WTC11 (cell line): ENCODE data around the gene SLC46A1.

ENCODE experiments used
- ESRRA ChIP-seq: sonication (generic); formaldehyde crosslinking; IDR thresholded peaks from 2 replicates; pipeline ENCODE4 v1.8.1; 2022; ENCODE audit warnings: mild to moderate bottlenecking, missing genetic modification reagents, borderline replicate concordance
- FOXJ3 ChIP-seq: sonication (generic); formaldehyde crosslinking; IDR thresholded peaks from 2 replicates; pipeline ENCODE4 v1.9.0; 2021; ENCODE audit warnings: missing genetic modification reagents, mild to moderate bottlenecking, borderline replicate concordance
- GTF2I ChIP-seq: fragments of 250-450 bp; sonication (Bioruptor Pico); conservative IDR thresholded peaks from 2 replicates; pipeline ENCODE4 v1.4.0; 2021; ENCODE audit warnings: mild to moderate bottlenecking
- NR2C2 ChIP-seq: sonication (generic); formaldehyde crosslinking; IDR thresholded peaks from 2 replicates; pipeline ENCODE4 v1.8.0; 2022; ENCODE audit warnings: mild to moderate bottlenecking, missing genetic modification reagents
- SOX15 ChIP-seq: fragments of 250-450 bp; sonication (Bioruptor Pico); IDR thresholded peaks from 2 replicates; pipeline ENCODE4 v1.9.0; 2021; ENCODE audit warnings: mild to moderate bottlenecking
- SP1 ChIP-seq: sonication (generic); formaldehyde crosslinking; conservative IDR thresholded peaks from 2 replicates; pipeline ENCODE4 v1.8.1; 2022; ENCODE audit warnings: missing genetic modification reagents
- TCF7 ChIP-seq: sonication (generic); formaldehyde crosslinking; IDR thresholded peaks from 2 replicates; pipeline ENCODE4 v1.8.0; 2022; ENCODE audit warnings: mild to moderate bottlenecking, low read depth, missing genetic modification reagents, moderate library complexity
- ZBTB21 ChIP-seq: sonication (generic); formaldehyde crosslinking; IDR thresholded peaks from 2 replicates; pipeline ENCODE4 v1.8.1; 2023; ENCODE audit warnings: mild to moderate bottlenecking, missing genetic modification reagents, borderline replicate concordance
- TF ChIP-seq, protein P1 (sequence below): sonication (generic); formaldehyde crosslinking; IDR thresholded peaks from 2 replicates; pipeline ENCODE4 v1.8.1; 2023; ENCODE audit warnings: mild to moderate bottlenecking, missing genetic modification reagents, moderate library complexity
- TF ChIP-seq, protein P2 (sequence below): fragments of 200-600 bp; IDR thresholded peaks from 2 replicates; pipeline ENCODE4 v1.8.0; 2022; ENCODE audit warnings: antibody characterized with exemption
- TF ChIP-seq, protein P3 (sequence below): sonication (generic); formaldehyde crosslinking; IDR thresholded peaks from 2 replicates; pipeline ENCODE4 v1.8.0; 2023; ENCODE audit warnings: mild to moderate bottlenecking, missing genetic modification reagents
- TF ChIP-seq, protein P4 (sequence below): sonication (generic); formaldehyde crosslinking; IDR thresholded peaks from 2 replicates; pipeline ENCODE4 v1.8.1; 2022; ENCODE audit warnings: mild to moderate bottlenecking, moderate library complexity, missing genetic modification reagents
- TF ChIP-seq, protein P5 (sequence below): sonication (generic); formaldehyde crosslinking; IDR thresholded peaks from 2 replicates; pipeline ENCODE4 v1.8.1; 2023; ENCODE audit warnings: mild to moderate bottlenecking, missing genetic modification reagents
- TF ChIP-seq, protein P6 (sequence below): sonication (generic); formaldehyde crosslinking; IDR thresholded peaks from 2 replicates; pipeline ENCODE4 v1.8.1; 2022; ENCODE audit warnings: low read depth, missing genetic modification reagents, borderline replicate concordance

DNA sequence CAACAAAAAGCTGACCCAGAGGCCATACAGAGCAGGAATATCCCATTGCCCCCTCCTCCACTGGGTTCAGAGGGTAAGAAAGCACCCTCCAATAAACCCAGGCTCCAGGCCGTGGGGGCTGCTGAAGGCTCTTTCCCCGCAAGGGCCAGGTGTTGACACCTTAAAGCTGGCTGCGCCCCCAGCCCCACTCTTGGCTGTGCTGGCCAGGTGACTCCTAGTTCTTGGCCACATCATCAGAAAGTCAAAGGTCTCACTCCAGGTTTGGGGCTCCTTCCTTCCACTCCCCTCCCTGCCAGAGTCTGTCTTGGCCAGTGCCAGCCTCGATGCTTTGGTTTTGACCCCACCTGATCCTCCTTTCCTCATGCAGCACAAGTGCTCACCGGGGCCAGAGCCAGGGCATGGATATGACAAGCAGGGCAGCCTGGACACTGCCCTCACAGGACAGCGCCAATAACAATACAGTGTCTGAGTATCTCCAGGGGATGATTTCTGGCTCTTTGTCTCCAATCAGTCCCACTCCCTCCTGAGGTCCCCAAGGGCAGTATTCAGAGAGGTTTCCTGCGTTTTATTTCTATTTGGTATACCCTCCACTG is 8.2 kb downstream of the SLC46A1 start:
- TF ChIP-seq, protein P1, sequence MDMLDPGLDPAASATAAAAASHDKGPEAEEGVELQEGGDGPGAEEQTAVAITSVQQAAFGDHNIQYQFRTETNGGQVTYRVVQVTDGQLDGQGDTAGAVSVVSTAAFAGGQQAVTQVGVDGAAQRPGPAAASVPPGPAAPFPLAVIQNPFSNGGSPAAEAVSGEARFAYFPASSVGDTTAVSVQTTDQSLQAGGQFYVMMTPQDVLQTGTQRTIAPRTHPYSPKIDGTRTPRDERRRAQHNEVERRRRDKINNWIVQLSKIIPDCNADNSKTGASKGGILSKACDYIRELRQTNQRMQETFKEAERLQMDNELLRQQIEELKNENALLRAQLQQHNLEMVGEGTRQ (CRISPR knock-in tag) = no peak
- TF ChIP-seq, protein P2, sequence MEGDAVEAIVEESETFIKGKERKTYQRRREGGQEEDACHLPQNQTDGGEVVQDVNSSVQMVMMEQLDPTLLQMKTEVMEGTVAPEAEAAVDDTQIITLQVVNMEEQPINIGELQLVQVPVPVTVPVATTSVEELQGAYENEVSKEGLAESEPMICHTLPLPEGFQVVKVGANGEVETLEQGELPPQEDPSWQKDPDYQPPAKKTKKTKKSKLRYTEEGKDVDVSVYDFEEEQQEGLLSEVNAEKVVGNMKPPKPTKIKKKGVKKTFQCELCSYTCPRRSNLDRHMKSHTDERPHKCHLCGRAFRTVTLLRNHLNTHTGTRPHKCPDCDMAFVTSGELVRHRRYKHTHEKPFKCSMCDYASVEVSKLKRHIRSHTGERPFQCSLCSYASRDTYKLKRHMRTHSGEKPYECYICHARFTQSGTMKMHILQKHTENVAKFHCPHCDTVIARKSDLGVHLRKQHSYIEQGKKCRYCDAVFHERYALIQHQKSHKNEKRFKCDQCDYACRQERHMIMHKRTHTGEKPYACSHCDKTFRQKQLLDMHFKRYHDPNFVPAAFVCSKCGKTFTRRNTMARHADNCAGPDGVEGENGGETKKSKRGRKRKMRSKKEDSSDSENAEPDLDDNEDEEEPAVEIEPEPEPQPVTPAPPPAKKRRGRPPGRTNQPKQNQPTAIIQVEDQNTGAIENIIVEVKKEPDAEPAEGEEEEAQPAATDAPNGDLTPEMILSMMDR = no peak
- TF ChIP-seq, protein P3, sequence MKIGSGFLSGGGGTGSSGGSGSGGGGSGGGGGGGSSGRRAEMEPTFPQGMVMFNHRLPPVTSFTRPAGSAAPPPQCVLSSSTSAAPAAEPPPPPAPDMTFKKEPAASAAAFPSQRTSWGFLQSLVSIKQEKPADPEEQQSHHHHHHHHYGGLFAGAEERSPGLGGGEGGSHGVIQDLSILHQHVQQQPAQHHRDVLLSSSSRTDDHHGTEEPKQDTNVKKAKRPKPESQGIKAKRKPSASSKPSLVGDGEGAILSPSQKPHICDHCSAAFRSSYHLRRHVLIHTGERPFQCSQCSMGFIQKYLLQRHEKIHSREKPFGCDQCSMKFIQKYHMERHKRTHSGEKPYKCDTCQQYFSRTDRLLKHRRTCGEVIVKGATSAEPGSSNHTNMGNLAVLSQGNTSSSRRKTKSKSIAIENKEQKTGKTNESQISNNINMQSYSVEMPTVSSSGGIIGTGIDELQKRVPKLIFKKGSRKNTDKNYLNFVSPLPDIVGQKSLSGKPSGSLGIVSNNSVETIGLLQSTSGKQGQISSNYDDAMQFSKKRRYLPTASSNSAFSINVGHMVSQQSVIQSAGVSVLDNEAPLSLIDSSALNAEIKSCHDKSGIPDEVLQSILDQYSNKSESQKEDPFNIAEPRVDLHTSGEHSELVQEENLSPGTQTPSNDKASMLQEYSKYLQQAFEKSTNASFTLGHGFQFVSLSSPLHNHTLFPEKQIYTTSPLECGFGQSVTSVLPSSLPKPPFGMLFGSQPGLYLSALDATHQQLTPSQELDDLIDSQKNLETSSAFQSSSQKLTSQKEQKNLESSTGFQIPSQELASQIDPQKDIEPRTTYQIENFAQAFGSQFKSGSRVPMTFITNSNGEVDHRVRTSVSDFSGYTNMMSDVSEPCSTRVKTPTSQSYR (CRISPR knock-in tag) = no peak
- TF ChIP-seq, protein P4, sequence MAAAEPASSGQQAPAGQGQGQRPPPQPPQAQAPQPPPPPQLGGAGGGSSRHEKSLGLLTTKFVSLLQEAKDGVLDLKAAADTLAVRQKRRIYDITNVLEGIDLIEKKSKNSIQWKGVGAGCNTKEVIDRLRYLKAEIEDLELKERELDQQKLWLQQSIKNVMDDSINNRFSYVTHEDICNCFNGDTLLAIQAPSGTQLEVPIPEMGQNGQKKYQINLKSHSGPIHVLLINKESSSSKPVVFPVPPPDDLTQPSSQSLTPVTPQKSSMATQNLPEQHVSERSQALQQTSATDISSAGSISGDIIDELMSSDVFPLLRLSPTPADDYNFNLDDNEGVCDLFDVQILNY (CRISPR knock-in tag) = no peak
- no peak for TF ChIP-seq SP1 (CRISPR knock-in tag)
- no peak for TF ChIP-seq ESRRA (CRISPR knock-in tag)
- no peak for TF ChIP-seq ZBTB21 (CRISPR knock-in tag)
- TF ChIP-seq FOXJ3 = no peak
- TF ChIP-seq, protein P5, sequence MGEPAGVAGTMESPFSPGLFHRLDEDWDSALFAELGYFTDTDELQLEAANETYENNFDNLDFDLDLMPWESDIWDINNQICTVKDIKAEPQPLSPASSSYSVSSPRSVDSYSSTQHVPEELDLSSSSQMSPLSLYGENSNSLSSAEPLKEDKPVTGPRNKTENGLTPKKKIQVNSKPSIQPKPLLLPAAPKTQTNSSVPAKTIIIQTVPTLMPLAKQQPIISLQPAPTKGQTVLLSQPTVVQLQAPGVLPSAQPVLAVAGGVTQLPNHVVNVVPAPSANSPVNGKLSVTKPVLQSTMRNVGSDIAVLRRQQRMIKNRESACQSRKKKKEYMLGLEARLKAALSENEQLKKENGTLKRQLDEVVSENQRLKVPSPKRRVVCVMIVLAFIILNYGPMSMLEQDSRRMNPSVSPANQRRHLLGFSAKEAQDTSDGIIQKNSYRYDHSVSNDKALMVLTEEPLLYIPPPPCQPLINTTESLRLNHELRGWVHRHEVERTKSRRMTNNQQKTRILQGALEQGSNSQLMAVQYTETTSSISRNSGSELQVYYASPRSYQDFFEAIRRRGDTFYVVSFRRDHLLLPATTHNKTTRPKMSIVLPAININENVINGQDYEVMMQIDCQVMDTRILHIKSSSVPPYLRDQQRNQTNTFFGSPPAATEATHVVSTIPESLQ = no peak
- no peak for TF ChIP-seq GTF2I
- TF ChIP-seq NR2C2 (CRISPR knock-in tag) = no peak
- TF ChIP-seq, protein P6, sequence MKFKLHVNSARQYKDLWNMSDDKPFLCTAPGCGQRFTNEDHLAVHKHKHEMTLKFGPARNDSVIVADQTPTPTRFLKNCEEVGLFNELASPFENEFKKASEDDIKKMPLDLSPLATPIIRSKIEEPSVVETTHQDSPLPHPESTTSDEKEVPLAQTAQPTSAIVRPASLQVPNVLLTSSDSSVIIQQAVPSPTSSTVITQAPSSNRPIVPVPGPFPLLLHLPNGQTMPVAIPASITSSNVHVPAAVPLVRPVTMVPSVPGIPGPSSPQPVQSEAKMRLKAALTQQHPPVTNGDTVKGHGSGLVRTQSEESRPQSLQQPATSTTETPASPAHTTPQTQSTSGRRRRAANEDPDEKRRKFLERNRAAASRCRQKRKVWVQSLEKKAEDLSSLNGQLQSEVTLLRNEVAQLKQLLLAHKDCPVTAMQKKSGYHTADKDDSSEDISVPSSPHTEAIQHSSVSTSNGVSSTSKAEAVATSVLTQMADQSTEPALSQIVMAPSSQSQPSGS (CRISPR knock-in tag) = no peak
- no peak for TF ChIP-seq TCF7 (CRISPR knock-in tag)
- TF ChIP-seq SOX15 (CRISPR knock-in tag) = no peak
